Activated CD8-positive, alpha-beta memory T cell treated with anti-CD3 and anti-CD28 coated beads for 4 hours (primary cell): Measurements from ENCODE around the gene PRAMEF20.
"Not testable (repeated sequence)": the region's sequence is repeated elsewhere in the genome, so short reads cannot be mapped to it uniquely, and the experiment has no call there.

ENCODE experiments used
- DNase-seq, 2 donors: peaks; one replicate each; pipeline ENCODE4 v3.0.0-alpha.2; 2020; ENCODE audit warnings: low read depth in 2 of 2

PRAMEF20 gene

GRCh38 chr1:13410150-13410549 is at the start of gene PRAMEF20:
Gene PRAMEF20, plus strand, starts transcription at chr1:13410450. Its CDS starts 5,905 bp downstream, at chr1:13416355.
- not testable (repeated sequence) for DNase-seq

DNA sequence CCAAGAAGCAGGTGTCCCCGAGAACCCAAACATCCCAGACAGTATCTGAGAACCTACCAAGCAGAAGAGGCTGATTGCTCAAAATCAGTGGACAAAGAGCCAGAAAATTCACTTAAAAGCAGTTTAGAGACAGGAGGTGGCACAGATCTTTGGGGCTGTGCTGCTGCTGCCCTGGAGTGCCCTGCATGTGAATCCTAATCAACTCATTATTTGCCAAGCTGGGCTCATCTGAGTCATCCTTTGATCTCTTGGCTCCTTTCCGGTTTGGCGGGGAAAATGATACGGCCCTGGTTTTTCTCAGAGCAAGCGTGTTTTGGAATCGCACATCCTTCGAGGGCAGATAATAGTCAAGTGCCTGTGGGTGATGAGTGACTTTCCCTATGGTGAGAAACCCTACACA is 47.9 kb upstream of the PRAMEF20 start:
- DNase-seq: not testable (repeated sequence)

GRCh38 chr1:13364928-13365327 is 45.3 kb upstream of the PRAMEF20 start:
- DNase-seq: not testable (repeated sequence)

- DNase-seq: not testable (repeated sequence)
These were observed 43.7 kb upstream of the PRAMEF20 start for GRCh38 chr1:13366536-13366935.

DNA sequence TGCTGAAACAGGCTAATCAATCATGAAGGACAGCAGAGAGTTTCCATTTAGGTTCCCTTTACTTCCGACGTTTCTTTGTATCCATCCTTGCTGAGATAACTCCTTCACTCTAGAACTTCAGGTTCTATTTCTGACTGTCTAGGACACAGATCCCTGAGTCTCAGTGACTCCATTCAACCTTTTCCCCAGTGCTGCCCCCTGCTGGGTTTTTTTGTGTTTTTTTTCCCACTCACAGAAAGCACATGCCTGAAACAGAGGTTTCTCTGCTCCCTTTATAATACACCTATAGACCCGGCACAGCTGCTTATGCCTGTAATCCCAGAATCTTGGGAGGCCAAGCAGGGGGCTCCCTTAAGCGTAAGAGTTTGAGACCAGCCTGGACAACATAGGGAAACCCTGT is 41.7 kb upstream of the PRAMEF20 start:
- DNase-seq: not testable (repeated sequence)

GRCh38 chr1:13378983-13379382 is 31.3 kb upstream of the PRAMEF20 start:
- DNase-seq: not testable (repeated sequence)

GRCh38 chr1:13380380-13380779 is 29.9 kb upstream of the PRAMEF20 start:
- DNase-seq: not testable (repeated sequence)

- DNase-seq: not testable (repeated sequence)
These were observed 20.9 kb upstream of the PRAMEF20 start, which contains the start of gene PRAMEF17 for GRCh38 chr1:13389332-13389731. Gene PRAMEF17, plus strand, starts transcription at chr1:13389632. Its CDS starts 26 bp downstream, at chr1:13389658.

DNA sequence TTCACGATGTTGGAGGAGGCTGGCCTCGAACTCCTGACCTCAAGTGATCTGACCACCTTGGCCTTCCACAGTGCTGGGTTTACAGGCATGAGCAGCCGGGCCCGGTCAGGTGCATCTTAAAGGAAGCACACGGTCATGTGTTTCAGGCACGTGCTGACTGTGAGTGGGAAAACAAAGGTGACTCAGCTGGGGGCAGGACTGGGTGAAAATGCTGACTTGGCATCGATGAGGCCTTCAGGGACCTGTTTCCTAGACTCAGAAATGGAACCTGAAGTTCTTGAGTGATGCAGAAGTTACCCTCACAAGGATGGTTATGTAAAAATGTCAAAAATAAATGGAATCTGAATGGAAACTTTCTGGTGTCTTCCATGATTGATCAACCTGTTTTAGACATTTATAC is 17.2 kb upstream of the PRAMEF20 start:
- not testable (repeated sequence) for DNase-seq

DNA sequence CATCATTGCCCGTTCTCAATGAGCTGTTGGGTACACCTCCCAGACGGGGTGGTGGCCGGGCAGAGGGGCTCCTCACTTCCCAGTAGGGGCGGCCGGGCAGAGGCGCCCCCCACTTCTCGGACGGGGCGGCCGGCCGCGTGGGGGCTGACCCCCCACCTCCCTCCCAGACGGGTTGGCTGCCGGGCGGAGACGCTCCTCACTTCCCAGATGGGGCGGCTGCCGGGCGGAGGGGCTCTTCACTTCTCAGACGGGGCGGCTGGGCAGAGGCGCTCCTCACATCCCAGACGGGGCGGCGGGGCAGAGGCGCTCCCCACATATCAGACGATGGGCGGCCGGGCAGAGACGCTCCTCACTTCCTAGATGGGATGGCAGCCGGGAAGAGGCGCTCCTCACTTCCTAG is 15.5 kb upstream of the PRAMEF20 start:
- DNase-seq: not testable (repeated sequence)

- DNase-seq: not testable (repeated sequence)
These were observed 14.9 kb upstream of the PRAMEF20 start for GRCh38 chr1:13395311-13395710.

DNA sequence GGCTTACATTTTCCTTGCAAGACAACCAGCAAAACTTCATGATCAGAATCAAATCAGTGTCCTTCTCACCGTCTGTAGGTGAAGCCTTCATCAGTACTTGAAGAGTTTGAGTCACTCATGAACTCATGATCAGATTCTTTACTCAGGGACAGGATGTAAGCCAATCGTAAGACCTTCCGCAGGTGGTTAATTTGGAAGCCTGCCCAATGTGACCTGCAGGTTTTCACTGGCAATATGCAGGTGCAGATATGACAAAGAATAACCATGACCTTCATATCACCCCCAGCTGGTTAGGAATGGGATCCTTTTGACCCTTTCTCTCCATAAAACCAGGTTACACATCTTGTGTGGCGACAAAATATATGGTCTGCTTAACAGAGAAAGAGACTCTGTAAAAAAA is 2.4 kb upstream of the PRAMEF20 start:
- DNase-seq: no peak

- no peak for DNase-seq
These were observed 20.2 kb downstream of the PRAMEF20 start for GRCh38 chr1:13430495-13430894.

DNA sequence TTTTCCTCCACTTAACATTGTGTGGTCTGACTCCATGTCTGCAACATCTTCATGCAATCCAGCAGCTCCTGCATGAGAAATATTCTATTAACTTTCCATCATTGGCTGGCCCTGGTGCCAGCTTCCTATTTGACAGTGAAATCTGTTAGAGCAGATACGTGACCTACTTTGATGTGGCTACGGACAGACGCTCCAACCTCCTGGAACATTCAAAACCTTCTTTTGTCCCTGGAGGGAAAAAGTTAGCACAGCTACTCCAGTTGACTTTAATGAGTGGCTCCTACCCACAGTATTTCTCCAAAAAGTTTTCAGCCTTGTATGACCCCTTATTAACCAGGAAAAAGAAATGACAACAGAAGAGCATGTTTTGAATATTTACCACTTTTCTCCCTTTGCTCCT is 22.0 kb downstream of the PRAMEF20 start:
- DNase-seq: no peak

- not testable (repeated sequence) for DNase-seq
These were observed 23.6 kb downstream of the PRAMEF20 start for GRCh38 chr1:13433694-13434358.

DNA sequence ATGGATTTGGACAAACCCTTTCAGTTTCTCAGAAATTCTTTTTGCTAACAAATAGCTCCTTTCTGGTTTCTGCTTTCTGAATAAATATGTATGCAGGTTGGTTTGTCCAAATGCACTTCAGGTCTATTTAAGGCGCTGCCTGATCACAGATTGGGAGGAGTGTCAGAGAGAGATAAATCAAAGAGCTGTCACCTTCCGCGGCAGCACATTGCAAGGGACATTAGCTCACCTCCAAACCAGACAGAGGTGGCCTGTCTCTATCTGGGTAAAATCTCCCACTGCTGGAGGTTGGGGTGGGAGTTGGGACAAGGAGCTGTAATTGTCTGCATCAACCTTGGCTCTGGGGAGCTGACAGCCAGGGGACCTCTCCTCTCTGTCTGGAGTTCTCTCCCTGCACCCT is 25.2 kb downstream of the PRAMEF20 start:
- DNase-seq: no peak

GRCh38 chr1:13439104-13439783 is 29.0 kb downstream of the PRAMEF20 start:
- not testable (repeated sequence) for DNase-seq

- no peak for DNase-seq
These were observed 33.2 kb downstream of the PRAMEF20 start for GRCh38 chr1:13443335-13443979.

GRCh38 chr1:13450204-13450603 is 40.0 kb downstream of the PRAMEF20 start:
- no peak for DNase-seq

GRCh38 chr1:13451399-13451965 is 41.2 kb downstream of the PRAMEF20 start:
- DNase-seq: no peak

- DNase-seq: no peak
These were observed 46.8 kb downstream of the PRAMEF20 start for GRCh38 chr1:13456904-13457532.

DNA sequence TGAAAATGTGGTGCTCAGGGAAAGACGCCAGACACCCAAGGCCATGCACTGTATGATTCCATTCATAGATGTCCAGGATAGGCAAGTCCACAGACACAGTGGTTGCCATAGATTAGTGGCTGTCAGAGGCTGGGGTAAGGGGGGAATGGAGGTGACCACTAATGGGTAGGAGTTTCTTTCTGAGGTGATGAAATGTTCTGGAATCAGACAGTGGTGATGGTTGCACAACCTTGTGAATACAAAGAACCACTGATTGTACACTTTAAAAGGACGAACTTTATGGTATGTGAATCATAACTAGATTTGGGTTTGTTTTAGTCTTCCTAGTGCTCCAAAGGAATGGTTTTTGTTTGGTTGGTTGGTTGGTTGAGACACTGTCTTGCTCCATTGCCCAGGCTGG is 51.7 kb downstream of the PRAMEF20 start:
- no peak for DNase-seq
